ENCODE measurements around the gene ROBO1. TPM values are rescaled to one million over a fixed set of nuclear protein-coding genes. Genes with fewer than 3 reads are reported as not detected.

Gene ROBO1
- total RNA-seq, 1 donor from 2014 or later, result 3.1 TPM

- no peak for ATAC-seq (ENCODE audit: low read depth)
- CTCF ChIA-PET, result no interaction called here
- Mint-ChIP-seq H3K36me3 (ENCODE audit: low read depth) (no peaks in the 10 kb centered on the region), H3K27ac (no peak overlapping the region), H3K27me3 (no peaks in the 10 kb centered on the region), H3K4me3 (no peak overlapping the region), H3K4me1 (no peaks in the 10 kb centered on the region), H3K9me3 (peaks cover 6% of the 10 kb centered on the region)
- POLR2A ChIA-PET, result no interaction called here
- intact Hi-C loops (cut with micrococcal nuclease), result no loop called here
- TF ChIP-seq, protein P1, sequence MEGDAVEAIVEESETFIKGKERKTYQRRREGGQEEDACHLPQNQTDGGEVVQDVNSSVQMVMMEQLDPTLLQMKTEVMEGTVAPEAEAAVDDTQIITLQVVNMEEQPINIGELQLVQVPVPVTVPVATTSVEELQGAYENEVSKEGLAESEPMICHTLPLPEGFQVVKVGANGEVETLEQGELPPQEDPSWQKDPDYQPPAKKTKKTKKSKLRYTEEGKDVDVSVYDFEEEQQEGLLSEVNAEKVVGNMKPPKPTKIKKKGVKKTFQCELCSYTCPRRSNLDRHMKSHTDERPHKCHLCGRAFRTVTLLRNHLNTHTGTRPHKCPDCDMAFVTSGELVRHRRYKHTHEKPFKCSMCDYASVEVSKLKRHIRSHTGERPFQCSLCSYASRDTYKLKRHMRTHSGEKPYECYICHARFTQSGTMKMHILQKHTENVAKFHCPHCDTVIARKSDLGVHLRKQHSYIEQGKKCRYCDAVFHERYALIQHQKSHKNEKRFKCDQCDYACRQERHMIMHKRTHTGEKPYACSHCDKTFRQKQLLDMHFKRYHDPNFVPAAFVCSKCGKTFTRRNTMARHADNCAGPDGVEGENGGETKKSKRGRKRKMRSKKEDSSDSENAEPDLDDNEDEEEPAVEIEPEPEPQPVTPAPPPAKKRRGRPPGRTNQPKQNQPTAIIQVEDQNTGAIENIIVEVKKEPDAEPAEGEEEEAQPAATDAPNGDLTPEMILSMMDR (IDR thresholded peaks at IDR 0.05), result no peak
- no peak for DNase-seq
Observed at GRCh38 chr3:79115458-79115857, 652.3 kb downstream of the ROBO1 start.

GRCh38 chr3:79113876-79114275 lies 653.9 kb downstream of the ROBO1 start:
- H3K9me3 Mint-ChIP-seq, result peaks cover 6% of the 10 kb centered on the region
- no peak overlapping the region for H3K27ac Mint-ChIP-seq
- ChIA-PET CTCF (no interaction called here), POLR2A (no interaction called here)
- no peaks in the 10 kb centered on the region for H3K4me1 Mint-ChIP-seq
- no peak for DNase-seq
- no peaks in the 10 kb centered on the region for H3K27me3 Mint-ChIP-seq
- no peaks in the 10 kb centered on the region for H3K36me3 Mint-ChIP-seq (ENCODE audit: low read depth)
- H3K4me3 Mint-ChIP-seq, result no peak overlapping the region
- intact Hi-C loops (cut with micrococcal nuclease), result no loop called here
- TF ChIP-seq, protein P1 (IDR thresholded peaks at IDR 0.05), result no peak
- no peak for ATAC-seq (ENCODE audit: low read depth)

GRCh38 chr3:79111375-79112052 lies 656.3 kb downstream of the ROBO1 start:
- intact Hi-C loops (cut with micrococcal nuclease), result no loop called here
- DNase-seq (no peak), ATAC-seq (ENCODE audit: low read depth) (no peak)
- Mint-ChIP-seq H3K27me3 (no peaks in the 10 kb centered on the region), H3K4me1 (no peaks in the 10 kb centered on the region), H3K9me3 (peaks cover 5% of the 10 kb centered on the region), H3K36me3 (ENCODE audit: low read depth) (no peaks in the 10 kb centered on the region), H3K27ac (no peak overlapping the region), H3K4me3 (no peak overlapping the region)
- POLR2A ChIA-PET, result no interaction called here
- TF ChIP-seq, protein P1 (IDR thresholded peaks at IDR 0.05), result no peak
- CTCF ChIA-PET, result no interaction called here

- Mint-ChIP-seq H3K4me3 (no peak overlapping the region), H3K4me1 (no peaks in the 10 kb centered on the region), H3K9me3 (no peaks in the 10 kb centered on the region), H3K27me3 (no peaks in the 10 kb centered on the region), H3K27ac (no peak overlapping the region), H3K36me3 (ENCODE audit: low read depth) (no peaks in the 10 kb centered on the region)
- no peak for DNase-seq
- POLR2A ChIA-PET, result no interaction called here
- ATAC-seq (ENCODE audit: low read depth), result no peak
- intact Hi-C loops (cut with micrococcal nuclease), result no loop called here
- TF ChIP-seq, protein P1 (IDR thresholded peaks at IDR 0.05), result no peak
- CTCF ChIA-PET, result no interaction called here
Observed at GRCh38 chr3:79109754-79110153, 658.0 kb downstream of the ROBO1 start.

DNA sequence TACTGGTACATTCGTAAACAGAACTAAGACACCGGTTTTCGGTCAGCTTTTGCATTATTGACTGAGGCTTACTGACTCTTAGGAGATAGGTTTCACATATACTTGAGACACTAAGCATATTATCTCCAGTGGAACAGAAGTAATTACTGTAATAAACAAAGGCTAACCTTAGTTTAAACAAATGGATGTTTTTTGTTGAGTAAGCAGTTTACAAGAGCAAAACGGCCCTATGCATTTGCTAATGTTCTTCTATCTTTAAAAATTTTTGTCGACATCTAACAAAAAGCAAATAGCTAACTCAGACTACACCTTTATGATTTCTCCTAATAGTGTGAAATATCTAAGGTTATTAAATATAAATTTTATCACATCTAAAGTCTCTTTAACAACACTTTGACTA lies 664.5 kb downstream of the ROBO1 start:
- H3K4me1 Mint-ChIP-seq, result no peaks in the 10 kb centered on the region
- TF ChIP-seq, protein P1 (IDR thresholded peaks at IDR 0.05), result no peak
- CTCF ChIA-PET, result no interaction called here

More for the DNA sequence above, 664.5 kb downstream of the ROBO1 start:
- ATAC-seq (ENCODE audit: low read depth), result no peak
- no peak for DNase-seq
- POLR2A ChIA-PET, result no interaction called here
- H3K36me3 Mint-ChIP-seq (ENCODE audit: low read depth), result no peaks in the 10 kb centered on the region
- H3K4me3 Mint-ChIP-seq, result no peak overlapping the region
- intact Hi-C loops (cut with micrococcal nuclease), result no loop called here
- H3K9me3 Mint-ChIP-seq, result no peaks in the 10 kb centered on the region
- H3K27me3 Mint-ChIP-seq, result no peaks in the 10 kb centered on the region
- no peak overlapping the region for H3K27ac Mint-ChIP-seq

Measured in activated B cell treated with CpG ODN at 0.5 μM for 24 hours (primary cell).